HG03280 (cell line): ENCODE data around the gene SLC6A12.

Experiments used
- ATAC-seq: cut with Tn5 transposase; IDR thresholded peaks from one replicate; pipeline ENCODE4 v1.9.1; 2021; ENCODE audit warnings: mild to moderate bottlenecking, moderate library complexity; ENCODE audit not compliant: unreplicated experiment

Gene SLC6A12

GRCh38 chr12:214003-214741 is at the start of gene SLC6A12:
SLC6A12 (minus strand) TSS chr12:214157; CDS start chr12:209986, 4,171 bp downstream.
- ATAC-seq = no peak

GRCh38 chr12:263574-263973 is 49.6 kb upstream of the SLC6A12 start:
- ATAC-seq = no peak

- no peak for ATAC-seq
Measured at GRCh38 chr12:262817-263216, 48.9 kb upstream of the SLC6A12 start, which contains the start of gene SLC6A13. SLC6A13 (minus strand) TSS chr12:262836; CDS start chr12:260052, 2,784 bp downstream.

DNA sequence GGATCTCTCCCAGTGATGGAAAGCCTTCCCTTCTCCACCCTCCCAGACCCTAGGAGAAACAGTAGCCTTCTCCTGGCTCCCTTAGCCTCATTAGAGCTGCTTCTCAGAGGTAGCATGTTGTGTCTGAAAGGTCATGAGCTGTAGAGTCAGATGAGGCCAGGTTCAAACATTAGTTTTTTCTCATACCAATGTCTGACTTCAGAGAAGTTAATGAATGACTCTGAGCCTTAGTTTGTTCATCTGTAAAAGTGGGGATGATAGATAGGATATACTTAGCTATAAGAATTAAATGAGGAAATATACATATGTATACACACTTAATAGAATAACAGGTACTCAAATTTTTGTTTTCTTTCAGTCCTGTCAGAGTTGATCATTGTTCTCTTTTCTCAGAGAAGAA is 48.2 kb upstream of the SLC6A12 start:
- ATAC-seq = no peak

DNA sequence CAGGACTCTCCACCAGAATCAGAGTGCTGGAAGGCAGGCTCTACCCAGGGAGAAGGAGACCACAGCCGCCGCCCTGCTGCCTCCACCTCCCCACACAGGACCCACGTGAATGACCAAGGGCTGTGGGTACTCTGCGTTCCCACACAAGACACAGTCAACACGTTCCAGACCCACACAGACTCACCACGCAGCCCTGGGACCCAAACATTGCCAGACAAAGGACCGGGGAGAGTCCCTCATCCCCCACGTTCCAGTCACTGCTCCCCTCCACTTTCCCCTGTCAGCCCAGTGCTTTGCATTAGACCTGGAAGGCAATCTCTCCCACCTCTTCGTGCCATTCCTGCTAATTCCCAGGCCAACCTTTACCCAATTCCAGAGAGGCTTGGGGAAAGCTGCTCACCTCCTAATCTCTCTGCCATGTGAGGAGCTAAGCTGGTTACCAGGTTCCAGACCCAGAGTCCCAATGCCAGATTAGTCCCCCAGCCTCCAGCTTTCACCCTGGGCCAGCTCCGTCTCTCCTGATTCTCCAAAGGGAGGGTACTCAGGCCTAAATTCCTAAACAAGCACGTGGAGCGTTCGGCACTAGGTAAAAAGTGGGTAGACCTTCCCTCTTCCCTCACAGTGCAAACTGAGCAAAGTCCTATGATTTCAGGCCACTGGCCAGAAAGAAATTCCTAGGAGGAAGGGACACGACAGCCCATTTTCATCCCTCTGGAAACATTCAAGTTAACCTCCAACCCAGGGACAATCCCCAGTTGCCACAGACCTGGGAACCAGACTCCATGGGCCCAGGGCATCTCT is 43.8 kb upstream of the SLC6A12 start:
- no peak for ATAC-seq

GRCh38 chr12:256958-257357 is 43.0 kb upstream of the SLC6A12 start:
- ATAC-seq = no peak

GRCh38 chr12:256225-256624 is 42.3 kb upstream of the SLC6A12 start:
- ATAC-seq = no peak

DNA sequence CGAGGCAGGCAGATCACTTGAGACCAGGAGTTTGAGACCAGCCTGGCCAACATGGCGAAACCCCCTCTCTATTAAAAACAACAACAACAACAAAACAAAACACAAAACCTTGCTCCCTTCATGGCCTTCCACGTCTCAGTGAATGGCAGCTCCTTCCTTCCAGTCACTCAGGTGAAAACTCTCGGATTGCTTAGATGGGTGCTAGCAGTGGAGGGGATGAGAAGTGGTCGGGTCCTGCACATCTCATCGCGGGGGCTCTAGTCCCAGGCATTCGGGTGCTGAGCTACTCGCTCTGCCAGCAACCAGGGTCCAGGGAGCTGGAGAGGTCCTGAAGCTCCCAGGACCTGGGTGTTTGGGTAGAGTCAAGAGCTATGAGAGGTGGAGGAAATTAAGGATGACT is 41.0 kb upstream of the SLC6A12 start:
- ATAC-seq = no peak

GRCh38 chr12:254039-254438 is 40.1 kb upstream of the SLC6A12 start:
- ATAC-seq = no peak

DNA sequence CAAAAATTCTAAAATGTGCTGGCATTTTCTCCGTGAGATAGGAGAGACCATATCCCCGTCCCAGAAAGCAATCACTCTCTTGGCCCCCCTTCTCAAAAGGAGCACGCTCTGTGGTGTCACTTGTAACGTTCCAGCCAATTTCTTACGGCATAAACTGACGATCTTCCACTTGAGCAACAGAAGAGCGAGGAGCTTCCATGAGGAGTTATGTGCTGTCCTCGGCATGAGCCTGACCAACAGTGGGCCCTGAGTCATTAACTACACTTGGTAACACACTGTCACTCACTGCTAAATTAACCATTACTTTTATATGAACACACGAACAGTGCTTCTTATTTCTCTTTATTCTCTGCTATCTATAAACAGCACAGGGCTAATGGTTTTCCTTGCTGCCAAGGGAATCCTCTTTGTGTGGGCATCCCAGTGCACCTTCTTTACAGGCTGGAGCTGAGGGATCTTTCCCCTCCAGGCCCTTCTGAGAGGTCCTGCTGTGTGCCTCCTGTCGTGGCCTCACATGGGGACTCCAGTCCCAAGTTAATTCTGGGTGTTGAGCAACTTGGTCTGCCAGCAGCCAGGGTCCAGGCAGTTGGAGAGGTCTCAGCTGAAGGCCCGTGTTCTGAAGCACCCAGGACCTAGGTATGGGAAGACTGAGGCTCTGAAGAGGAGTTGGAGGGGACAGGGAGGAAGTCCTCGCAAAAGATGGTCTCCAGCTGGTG is 39.3 kb upstream of the SLC6A12 start:
- no peak for ATAC-seq

GRCh38 chr12:252636-253035 is 38.7 kb upstream of the SLC6A12 start:
- no peak for ATAC-seq

- no peak for ATAC-seq
Measured at GRCh38 chr12:247271-247670, 33.3 kb upstream of the SLC6A12 start.

GRCh38 chr12:243381-243780 is 29.4 kb upstream of the SLC6A12 start:
- no peak for ATAC-seq

DNA sequence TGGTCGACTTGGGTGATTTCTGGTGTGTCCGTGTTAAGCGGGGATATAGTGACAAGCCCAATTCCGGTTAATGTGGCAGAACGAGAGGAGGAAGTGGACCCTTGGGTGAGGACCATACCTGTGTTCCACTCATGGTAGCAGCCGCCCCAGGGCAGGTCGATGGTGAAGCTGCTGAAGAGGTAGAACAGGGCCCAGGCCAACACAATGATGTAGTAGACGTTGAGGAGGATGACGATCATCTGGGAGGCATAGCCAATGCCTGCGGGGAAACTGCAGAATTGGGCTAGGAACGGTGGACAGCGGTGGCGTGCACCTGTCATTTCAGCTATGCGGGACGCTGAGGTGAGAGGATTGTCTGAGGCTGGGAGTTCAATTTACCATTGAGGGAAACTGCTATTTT is 28.5 kb upstream of the SLC6A12 start:
- ATAC-seq = no peak

DNA sequence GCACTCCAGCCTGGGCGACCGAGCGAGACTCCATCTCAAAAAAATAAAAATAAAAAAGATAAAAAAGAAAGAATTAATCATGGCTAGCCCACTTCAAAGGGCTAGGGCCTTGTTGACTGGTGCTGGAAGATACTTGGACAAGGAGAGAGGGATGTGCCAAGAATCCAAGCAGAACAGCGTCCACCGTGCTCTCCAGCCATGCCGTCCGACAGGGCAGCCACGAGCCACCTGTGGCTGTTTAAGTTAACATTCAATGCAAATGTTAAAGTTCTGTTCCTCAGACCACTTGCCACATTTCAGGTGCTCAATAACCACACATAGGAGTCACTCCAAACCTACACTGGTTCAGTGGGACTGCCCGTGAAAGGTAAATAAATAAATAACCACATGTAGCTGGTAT is 27.3 kb upstream of the SLC6A12 start:
- no peak for ATAC-seq

DNA sequence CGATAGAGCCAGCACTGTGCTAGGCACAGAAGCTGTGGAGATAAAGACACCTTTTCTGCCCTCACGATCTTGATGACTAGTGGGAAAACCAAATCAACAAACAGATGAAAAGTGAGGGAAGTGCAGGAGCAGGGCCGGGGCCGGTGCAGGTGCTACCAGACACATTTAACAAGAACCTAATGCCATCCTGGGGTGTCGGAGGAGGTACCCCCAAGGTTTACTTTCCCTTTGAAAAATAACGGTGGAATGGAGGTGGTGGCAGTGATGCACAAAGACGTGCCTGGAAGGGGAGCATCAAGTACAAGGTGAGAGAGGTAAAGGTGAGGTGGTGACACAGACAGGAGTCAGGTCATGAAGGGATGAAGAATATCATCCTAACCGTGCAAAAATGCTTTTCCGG is 26.6 kb upstream of the SLC6A12 start:
- ATAC-seq = no peak

DNA sequence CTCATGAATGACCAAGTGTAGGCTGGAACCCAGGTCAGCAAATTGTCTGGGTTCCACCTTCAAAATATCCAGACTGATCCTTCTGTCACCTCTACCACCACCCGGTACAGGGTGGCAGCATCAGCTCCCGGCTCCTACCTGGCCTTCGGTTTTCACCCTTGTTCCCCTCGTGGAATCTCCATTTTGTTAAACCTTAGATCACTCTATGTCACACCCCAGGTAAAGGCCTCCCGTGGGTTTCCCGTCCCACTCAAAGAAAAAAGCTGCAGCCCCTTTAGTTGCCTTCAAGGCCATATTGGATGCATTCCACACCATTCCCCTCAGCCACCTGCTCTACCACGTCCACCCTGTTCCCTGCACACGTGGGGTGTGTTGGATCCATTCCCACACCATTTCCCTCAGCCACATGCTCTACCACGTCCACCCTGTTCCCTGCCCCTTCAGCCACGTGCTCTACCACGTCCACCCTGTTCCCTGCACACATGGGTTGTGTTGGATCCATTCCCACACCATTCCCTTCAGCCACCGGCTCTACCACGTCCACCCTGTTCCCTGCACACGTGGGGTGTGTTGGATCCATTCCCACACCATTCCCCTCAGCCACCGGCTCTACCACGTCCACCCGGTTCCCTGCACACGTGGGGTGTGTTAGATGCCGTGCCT is 24.9 kb upstream of the SLC6A12 start:
- ATAC-seq = no peak

GRCh38 chr12:238116-238515 is 24.2 kb upstream of the SLC6A12 start:
- ATAC-seq = no peak

DNA sequence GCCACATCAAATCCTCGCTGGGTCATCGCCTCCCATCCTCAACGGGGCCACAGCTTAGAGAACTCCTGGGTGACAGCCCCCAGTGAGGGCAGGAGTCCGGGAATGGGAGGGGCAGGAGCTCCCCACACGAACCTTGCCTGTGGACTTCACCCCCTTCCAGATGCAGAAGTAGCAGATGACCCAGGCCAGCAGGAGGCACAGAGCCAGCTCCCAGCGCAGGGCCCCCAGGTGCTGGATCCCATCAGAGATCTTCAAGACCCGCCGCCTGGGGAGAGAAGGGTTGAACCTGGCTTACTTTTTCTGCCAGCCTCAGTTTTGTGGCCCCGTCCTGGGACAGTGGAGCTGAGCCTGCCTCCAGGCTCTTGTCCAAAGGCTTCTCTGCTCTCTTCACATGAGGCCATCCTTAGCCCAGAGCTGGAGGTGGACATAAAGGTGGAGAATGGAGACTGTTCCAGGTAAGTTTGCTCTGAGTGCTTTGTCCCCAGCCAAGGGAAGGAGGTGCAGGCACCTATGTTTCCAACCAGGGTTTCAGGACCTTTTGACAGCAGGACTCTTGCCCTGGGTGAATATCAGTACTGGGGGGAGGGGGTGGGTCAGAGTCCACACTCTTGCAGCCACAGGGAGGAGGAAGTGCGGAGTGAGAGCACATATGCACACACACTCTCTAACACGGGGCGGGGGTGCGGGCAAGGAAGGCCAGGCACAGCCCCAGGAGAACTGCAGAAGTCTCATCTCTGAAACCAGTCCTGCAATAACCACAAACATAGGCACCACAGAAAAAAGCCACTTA is 23.3 kb upstream of the SLC6A12 start:
- ATAC-seq = no peak

DNA sequence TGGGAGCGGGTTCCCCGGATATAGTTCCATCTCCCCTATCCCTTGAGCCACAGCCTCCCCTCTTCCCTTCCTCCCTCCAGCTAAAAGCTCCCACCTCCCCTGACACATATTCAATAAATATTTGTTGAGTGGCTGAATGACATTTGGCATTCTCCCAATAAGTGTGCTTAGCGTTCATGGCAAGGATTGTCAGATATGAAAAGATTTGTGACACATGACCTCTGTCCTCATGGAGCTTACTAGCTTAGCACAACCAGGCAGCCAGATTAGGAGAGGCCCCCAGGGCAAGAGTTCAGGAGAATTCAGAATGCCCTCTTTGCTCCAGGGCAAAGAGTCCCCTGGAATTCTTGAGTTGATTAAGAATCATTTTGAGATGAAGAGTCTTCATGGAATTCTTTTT is 22.5 kb upstream of the SLC6A12 start:
- no peak for ATAC-seq
